Activated B cell treated with CpG ODN at 0.5 μM for 24 hours (primary cell): ENCODE data around the gene USP31. TPM values are rescaled to one million over a fixed set of nuclear protein-coding genes. Genes with fewer than 3 reads are reported as not detected.

Experiments
- ATAC-seq: fragments of 200-7000 bp; cut with Tn5 transposase; one replicate; pipeline ENCODE4 v1.10.0; 2021; ENCODE audit warnings: low read depth, mild to moderate bottlenecking, moderate library complexity
- CTCF ChIA-PET: fragments of 350-600 bp; sonication (Branson Sonifier 250); formaldehyde crosslinking; loops from one replicate; lab custom pipeline; 2021; ENCODE audit warnings: antibody characterized with exemption; lab: Charles Lee
- POLR2A ChIA-PET: fragments of 350-600 bp; sonication (Branson Sonifier 250); formaldehyde crosslinking; loops from one replicate; lab custom pipeline; 2021; ENCODE audit warnings: antibody characterized with exemption; lab: Charles Lee
- DNase-seq: peaks from one replicate; pipeline ENCODE4 v3.0.0; 2022
- H3K27ac Mint-ChIP-seq: one replicate; pipeline ENCODE4 v1.8.0; 2020; ENCODE audit warnings: mixed read lengths
- H3K27me3 Mint-ChIP-seq: one replicate; pipeline ENCODE4 v1.8.0; 2021; ENCODE audit warnings: mixed read lengths
- H3K36me3 Mint-ChIP-seq: one replicate; pipeline ENCODE4 v1.8.0; 2021; ENCODE audit warnings: low read depth, mixed read lengths
- H3K4me1 Mint-ChIP-seq: one replicate; pipeline ENCODE4 v1.8.0; 2021; ENCODE audit warnings: mixed read lengths
- H3K4me3 Mint-ChIP-seq: one replicate; pipeline ENCODE4 v1.8.0; 2020; ENCODE audit warnings: mild to moderate bottlenecking, mixed read lengths
- H3K9me3 Mint-ChIP-seq: one replicate; pipeline ENCODE4 v1.8.0; 2020; ENCODE audit warnings: mixed read lengths
- intact Hi-C: fragments of 100-400 bp; cut with micrococcal nuclease; formaldehyde crosslinking; loops from one replicate; pipeline ENCODE4 v1.15.1; 2024
- total RNA-seq: library from RNA; stranded (reverse); gene quantifications from 2 replicates; pipeline ENCODE4 v1.2.3, GENCODE V29; 2022
- TF ChIP-seq, protein P1 (sequence below): fragments of 200-600 bp; IDR thresholded peaks from one replicate; pipeline ENCODE4 v1.8.0; 2022; ENCODE audit warnings: antibody characterized with exemption, mild to moderate bottlenecking

Gene USP31
- total RNA-seq, 1 donor from 2014 or later, result 4.6 TPM

GRCh38 chr16:23160082-23160481 is 10.8 kb upstream of the USP31 start:
- Mint-ChIP-seq H3K27me3 (peaks cover 36% of the 10 kb centered on the region), H3K4me1 (no peaks in the 10 kb centered on the region), H3K4me3 (no peak overlapping the region), H3K36me3 (no peaks in the 10 kb centered on the region), H3K27ac (no peak overlapping the region), H3K9me3 (no peaks in the 10 kb centered on the region)
- TF ChIP-seq, protein P1, sequence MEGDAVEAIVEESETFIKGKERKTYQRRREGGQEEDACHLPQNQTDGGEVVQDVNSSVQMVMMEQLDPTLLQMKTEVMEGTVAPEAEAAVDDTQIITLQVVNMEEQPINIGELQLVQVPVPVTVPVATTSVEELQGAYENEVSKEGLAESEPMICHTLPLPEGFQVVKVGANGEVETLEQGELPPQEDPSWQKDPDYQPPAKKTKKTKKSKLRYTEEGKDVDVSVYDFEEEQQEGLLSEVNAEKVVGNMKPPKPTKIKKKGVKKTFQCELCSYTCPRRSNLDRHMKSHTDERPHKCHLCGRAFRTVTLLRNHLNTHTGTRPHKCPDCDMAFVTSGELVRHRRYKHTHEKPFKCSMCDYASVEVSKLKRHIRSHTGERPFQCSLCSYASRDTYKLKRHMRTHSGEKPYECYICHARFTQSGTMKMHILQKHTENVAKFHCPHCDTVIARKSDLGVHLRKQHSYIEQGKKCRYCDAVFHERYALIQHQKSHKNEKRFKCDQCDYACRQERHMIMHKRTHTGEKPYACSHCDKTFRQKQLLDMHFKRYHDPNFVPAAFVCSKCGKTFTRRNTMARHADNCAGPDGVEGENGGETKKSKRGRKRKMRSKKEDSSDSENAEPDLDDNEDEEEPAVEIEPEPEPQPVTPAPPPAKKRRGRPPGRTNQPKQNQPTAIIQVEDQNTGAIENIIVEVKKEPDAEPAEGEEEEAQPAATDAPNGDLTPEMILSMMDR, result no peak
- ChIA-PET CTCF (no interaction called here), POLR2A (no interaction called here)
- ATAC-seq (no peak), DNase-seq (no peak)
- intact Hi-C loops, result no loop called here

DNA sequence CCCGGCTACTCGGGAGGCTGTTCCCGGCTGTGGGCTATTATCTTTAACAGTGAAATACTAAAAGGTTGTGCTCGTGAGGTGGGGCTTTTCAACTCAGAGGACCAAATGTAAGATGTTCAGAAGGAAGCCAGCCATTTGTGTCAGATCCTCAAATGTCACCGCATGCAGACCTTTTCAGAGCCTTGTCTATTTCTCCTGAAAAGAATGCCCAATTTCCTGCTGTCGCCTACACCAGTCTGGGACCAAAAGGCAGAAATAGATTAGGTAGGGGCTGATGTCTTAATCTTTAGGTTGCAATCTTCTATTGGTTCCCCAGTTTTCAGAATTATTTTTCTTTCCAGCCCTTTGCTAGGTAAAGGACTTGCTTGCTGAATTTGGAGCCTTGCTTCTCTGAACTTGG is 8.9 kb upstream of the USP31 start:
- DNase-seq, result no peak

GRCh38 chr16:23156946-23157460 is 7.8 kb upstream of the USP31 start:
- TF ChIP-seq, protein P1, result no peak
- no peak overlapping the region for H3K4me3 Mint-ChIP-seq
- no peaks in the 10 kb centered on the region for H3K4me1 Mint-ChIP-seq
- H3K27me3 Mint-ChIP-seq, result peaks cover 20% of the 10 kb centered on the region
- H3K36me3 Mint-ChIP-seq, result no peaks in the 10 kb centered on the region
- DNase-seq, result no peak
- ATAC-seq, result no peak
- no peaks in the 10 kb centered on the region for H3K9me3 Mint-ChIP-seq
- ChIA-PET CTCF (no interaction called here), POLR2A (no interaction called here)
- intact Hi-C loops, result no loop called here
- no peak overlapping the region for H3K27ac Mint-ChIP-seq

More for the DNA sequence above, 8.9 kb upstream of the USP31 start:
- TF ChIP-seq, protein P1, result no peak
- H3K9me3 Mint-ChIP-seq, result no peaks in the 10 kb centered on the region
- ATAC-seq, result no peak
- H3K27me3 Mint-ChIP-seq, result peaks cover 23% of the 10 kb centered on the region
- ChIA-PET POLR2A (interaction anchor here (0.7 kb wide), 1 partner anchor 483 kb away, joined by 4 read pairs; the partner anchor contains the start of gene PALB2), CTCF (no interaction called here)
- no peaks in the 10 kb centered on the region for H3K36me3 Mint-ChIP-seq
- intact Hi-C loops, result no loop called here
- H3K4me3 Mint-ChIP-seq, result no peak overlapping the region
- no peaks in the 10 kb centered on the region for H3K4me1 Mint-ChIP-seq
- no peak overlapping the region for H3K27ac Mint-ChIP-seq

DNA sequence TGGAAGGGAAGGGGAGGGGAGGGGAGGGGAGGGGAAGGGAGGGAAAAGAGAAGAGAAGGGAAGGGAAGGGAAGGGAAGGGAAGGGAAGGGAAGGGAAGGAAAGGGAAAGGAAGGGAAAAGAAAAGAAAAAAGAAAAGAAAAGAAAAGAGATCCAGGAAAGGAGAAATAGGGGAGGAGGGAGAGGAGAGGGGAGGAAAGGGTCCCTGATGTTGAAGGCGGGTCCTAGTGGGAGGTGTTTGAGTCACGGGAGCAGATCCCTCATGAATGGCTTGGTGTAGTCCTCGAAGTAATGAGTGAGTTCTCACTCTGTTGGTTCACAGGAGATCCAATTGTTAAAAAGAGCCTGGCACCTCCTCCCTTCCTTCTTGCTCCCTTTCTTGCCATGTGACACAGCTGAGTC is 6.9 kb upstream of the USP31 start:
- H3K36me3 Mint-ChIP-seq, result no peaks in the 10 kb centered on the region
- no peaks in the 10 kb centered on the region for H3K9me3 Mint-ChIP-seq
- intact Hi-C loops, result no loop called here
- H3K27ac Mint-ChIP-seq, result no peak overlapping the region
- TF ChIP-seq, protein P1, result no peak
- no peaks in the 10 kb centered on the region for H3K4me1 Mint-ChIP-seq
- DNase-seq, result no peak
- H3K4me3 Mint-ChIP-seq, result no peak overlapping the region
- POLR2A ChIA-PET, result no interaction called here
- no peak for ATAC-seq
- CTCF ChIA-PET, result no interaction called here
- peaks cover 20% of the 10 kb centered on the region for H3K27me3 Mint-ChIP-seq

- no peaks in the 10 kb centered on the region for H3K4me1 Mint-ChIP-seq
- H3K36me3 Mint-ChIP-seq, result no peaks in the 10 kb centered on the region
- ChIA-PET CTCF (no interaction called here), POLR2A (no interaction called here)
- no peak for DNase-seq
- H3K27ac Mint-ChIP-seq, result no peak overlapping the region
- peaks cover 19% of the 10 kb centered on the region for H3K27me3 Mint-ChIP-seq
- no peak overlapping the region for H3K4me3 Mint-ChIP-seq
- TF ChIP-seq, protein P1, result no peak
- H3K9me3 Mint-ChIP-seq, result no peaks in the 10 kb centered on the region
- ATAC-seq, result no peak
- intact Hi-C loops, result no loop called here
Measured at GRCh38 chr16:23155445-23156049, 6.3 kb upstream of the USP31 start.
